Measurements from ENCODE around the gene HOXA1. TPM values are rescaled to one million over a fixed set of nuclear protein-coding genes. Genes with fewer than 3 reads are reported as not detected.

Gene HOXA1
- total RNA-seq, 1 experiment from 2014 or later = 1.4 TPM

DNA sequence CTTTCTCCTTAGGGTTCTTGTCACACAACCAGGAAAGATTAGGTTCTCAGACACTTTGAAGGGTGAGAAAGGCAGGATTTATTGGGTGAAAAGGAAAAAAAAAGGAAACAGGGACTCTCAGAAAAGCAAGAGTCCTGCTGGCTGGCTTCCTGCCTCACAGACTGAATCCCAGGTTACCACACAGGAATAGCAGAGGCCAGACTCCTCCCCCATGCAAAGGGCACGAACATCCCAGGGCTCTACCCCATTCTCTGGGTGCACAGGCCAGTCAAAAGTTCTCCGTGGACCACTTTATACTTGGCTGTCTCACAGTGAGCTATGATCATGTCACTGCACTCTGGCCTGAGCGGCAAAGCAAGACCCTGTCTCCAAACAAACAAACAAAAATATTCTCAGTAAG lies 42.6 kb downstream of the HOXA1 start:
- Histone ChIP-seq H4K20me1 (ENCODE audit: low read length) (no peaks in the 10 kb centered on the region), H3K4me2 (ENCODE audit: low read length) (no peak overlapping the region), H3K27ac (ENCODE audit: low read length) (no peak overlapping the region), H3K4me1 (ENCODE audit: insufficient read depth, low read length) (no peaks in the 10 kb centered on the region), H3K27me3 (ENCODE audit: low read length) (no peaks in the 10 kb centered on the region), H3K9me2 (replicated peaks; ENCODE audit: low read length) (no peaks in the 10 kb centered on the region), H3K9me3 (ENCODE audit: low read length) (no peaks in the 10 kb centered on the region), H3K4me3 (ENCODE audit: low read length) (no peak overlapping the region), H3K79me2 (ENCODE audit: low read length) (no peaks in the 10 kb centered on the region), H3K36me3 (ENCODE audit: low read depth, low read length) (no peaks in the 10 kb centered on the region), H3K9ac (ENCODE audit: low read length) (no peak overlapping the region), H3F3A (ENCODE audit: low read length, unreplicated experiment) (no peaks in the 10 kb centered on the region), H2AFZ (ENCODE audit: low read length) (peak overlapping the region; percentile 63)
- 0 out of 2 replicates have a peak, but pooled peaks have one; percentile 18 for ATAC-seq
- no peak for DNase-seq
- POLR2A ChIA-PET (ENCODE audit: unreplicated experiment) = no interaction called here
- BruUV-seq (replicated peaks) = no TSS peak
- TF ChIP-seq EZH2 (IDR thresholded peaks at IDR 0.05; ENCODE audit: low read length, unreplicated experiment) (no peak), EZH2phosphoT487 (IDR thresholded peaks at IDR 0.05; ENCODE audit: borderline replicate concordance, low read length) (no peak)
- TF ChIP-seq, protein P1, sequence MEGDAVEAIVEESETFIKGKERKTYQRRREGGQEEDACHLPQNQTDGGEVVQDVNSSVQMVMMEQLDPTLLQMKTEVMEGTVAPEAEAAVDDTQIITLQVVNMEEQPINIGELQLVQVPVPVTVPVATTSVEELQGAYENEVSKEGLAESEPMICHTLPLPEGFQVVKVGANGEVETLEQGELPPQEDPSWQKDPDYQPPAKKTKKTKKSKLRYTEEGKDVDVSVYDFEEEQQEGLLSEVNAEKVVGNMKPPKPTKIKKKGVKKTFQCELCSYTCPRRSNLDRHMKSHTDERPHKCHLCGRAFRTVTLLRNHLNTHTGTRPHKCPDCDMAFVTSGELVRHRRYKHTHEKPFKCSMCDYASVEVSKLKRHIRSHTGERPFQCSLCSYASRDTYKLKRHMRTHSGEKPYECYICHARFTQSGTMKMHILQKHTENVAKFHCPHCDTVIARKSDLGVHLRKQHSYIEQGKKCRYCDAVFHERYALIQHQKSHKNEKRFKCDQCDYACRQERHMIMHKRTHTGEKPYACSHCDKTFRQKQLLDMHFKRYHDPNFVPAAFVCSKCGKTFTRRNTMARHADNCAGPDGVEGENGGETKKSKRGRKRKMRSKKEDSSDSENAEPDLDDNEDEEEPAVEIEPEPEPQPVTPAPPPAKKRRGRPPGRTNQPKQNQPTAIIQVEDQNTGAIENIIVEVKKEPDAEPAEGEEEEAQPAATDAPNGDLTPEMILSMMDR (conservative IDR thresholded peaks at IDR 0.05; ENCODE audit: low read depth, low read length) = no peak
- CTCF ChIA-PET = no interaction called here
- intact Hi-C loops (cut with micrococcal nuclease) = no loop called here

DNA sequence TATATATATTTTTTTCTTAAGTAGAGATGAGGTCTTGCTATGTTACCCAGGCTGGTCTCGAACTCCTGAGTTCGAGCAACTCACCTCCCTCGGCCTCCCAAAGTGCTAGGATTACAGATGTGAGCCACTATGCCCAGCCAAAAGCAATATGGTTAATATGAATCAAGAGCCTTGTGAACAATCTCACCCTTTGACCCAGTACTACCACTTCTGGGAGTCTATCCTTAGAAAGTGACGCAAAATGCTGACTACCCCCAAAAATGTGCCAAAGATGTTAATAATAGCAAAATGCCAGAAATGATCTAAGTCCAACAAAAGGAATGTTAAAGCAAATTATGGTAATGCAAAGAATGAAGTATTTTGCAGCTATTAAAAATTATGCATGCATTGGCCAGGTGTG lies 44.3 kb downstream of the HOXA1 start:
- H2AFZ ChIP-seq (ENCODE audit: low read length) = no peak overlapping the region
- no peak overlapping the region for H3K27ac ChIP-seq (ENCODE audit: low read length)
- H3K4me3 ChIP-seq (ENCODE audit: low read length) = no peak overlapping the region
- no peaks in the 10 kb centered on the region for H3K79me2 ChIP-seq (ENCODE audit: low read length)
- H3K9me2 ChIP-seq (replicated peaks; ENCODE audit: low read length) = no peaks in the 10 kb centered on the region
- no peak overlapping the region for H3K4me2 ChIP-seq (ENCODE audit: low read length)
- H3K9ac ChIP-seq (ENCODE audit: low read length) = no peak overlapping the region
- POLR2A ChIA-PET (ENCODE audit: unreplicated experiment) = no interaction called here
- H3K9me3 ChIP-seq (ENCODE audit: low read length) = no peaks in the 10 kb centered on the region
- no peaks in the 10 kb centered on the region for H3K27me3 ChIP-seq (ENCODE audit: low read length)
- no peak for DNase-seq
- CTCF ChIA-PET = no interaction called here
- H3F3A ChIP-seq (ENCODE audit: low read length, unreplicated experiment) = peaks cover 5% of the 10 kb centered on the region
- intact Hi-C loops (cut with micrococcal nuclease) = no loop called here
- H4K20me1 ChIP-seq (ENCODE audit: low read length) = no peaks in the 10 kb centered on the region
- peaks cover 11% of the 10 kb centered on the region for H3K4me1 ChIP-seq (ENCODE audit: insufficient read depth, low read length)
- BruUV-seq (replicated peaks) = no TSS peak
- H3K36me3 ChIP-seq (ENCODE audit: low read depth, low read length) = no peaks in the 10 kb centered on the region
- TF ChIP-seq EZH2 (IDR thresholded peaks at IDR 0.05; ENCODE audit: low read length, unreplicated experiment) (no peak), EZH2phosphoT487 (IDR thresholded peaks at IDR 0.05; ENCODE audit: borderline replicate concordance, low read length) (no peak)
- TF ChIP-seq, protein P1 (conservative IDR thresholded peaks at IDR 0.05; ENCODE audit: low read depth, low read length) = no peak
- ATAC-seq = no peak

DNA sequence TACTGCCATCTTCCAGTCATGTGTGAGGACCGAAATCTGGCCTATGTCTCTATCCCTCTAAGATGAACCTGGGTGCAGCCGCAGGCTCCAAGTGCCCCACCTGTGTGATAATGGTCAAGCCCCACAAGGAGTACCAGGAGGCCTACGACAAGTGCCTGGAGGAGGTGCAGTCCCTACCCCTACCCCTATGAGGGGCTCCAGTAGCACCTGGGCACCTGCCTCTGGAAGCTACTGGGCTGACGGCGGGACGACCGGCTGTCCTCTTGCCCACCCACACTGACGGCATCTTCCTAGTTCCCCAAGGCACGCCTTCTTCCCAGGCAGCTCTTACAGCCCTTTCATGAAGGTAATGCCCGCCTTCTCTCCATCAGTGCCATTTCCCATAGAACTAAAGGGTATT lies 47.4 kb downstream of the HOXA1 start:
- no TSS peak for BruUV-seq (replicated peaks)
- H3K4me3 ChIP-seq (ENCODE audit: low read length) = no peak overlapping the region
- no peaks in the 10 kb centered on the region for H3K27me3 ChIP-seq (ENCODE audit: low read length)
- H3K36me3 ChIP-seq (ENCODE audit: low read depth, low read length) = no peaks in the 10 kb centered on the region
- DNase-seq = no peak
- H3K9me2 ChIP-seq (replicated peaks; ENCODE audit: low read length) = no peaks in the 10 kb centered on the region
- H4K20me1 ChIP-seq (ENCODE audit: low read length) = no peaks in the 10 kb centered on the region
- POLR2A ChIA-PET (ENCODE audit: unreplicated experiment) = no interaction called here
- CTCF ChIA-PET = interaction anchor here (0.6 kb wide), 1 partner anchor 367 kb away, joined by 3 read pairs; no protein-coding TSS in a partner anchor
- no peak overlapping the region for H2AFZ ChIP-seq (ENCODE audit: low read length)
- no peak overlapping the region for H3K27ac ChIP-seq (ENCODE audit: low read length)
- H3K4me1 ChIP-seq (ENCODE audit: insufficient read depth, low read length) = peaks cover 13% of the 10 kb centered on the region
- TF ChIP-seq, protein P1 (conservative IDR thresholded peaks at IDR 0.05; ENCODE audit: low read depth, low read length) = no peak
- no peak for TF ChIP-seq EZH2phosphoT487 (IDR thresholded peaks at IDR 0.05; ENCODE audit: borderline replicate concordance, low read length)
- no peak for TF ChIP-seq EZH2 (IDR thresholded peaks at IDR 0.05; ENCODE audit: low read length, unreplicated experiment)
- H3K9ac ChIP-seq (ENCODE audit: low read length) = no peak overlapping the region
- H3K79me2 ChIP-seq (ENCODE audit: low read length) = no peaks in the 10 kb centered on the region
- no peak for ATAC-seq
- H3F3A ChIP-seq (ENCODE audit: low read length, unreplicated experiment) = peaks cover 5% of the 10 kb centered on the region
- H3K9me3 ChIP-seq (ENCODE audit: low read length) = no peaks in the 10 kb centered on the region
- intact Hi-C loops (cut with micrococcal nuclease) = loop anchor here (5.0 kb wide), 1 partner anchor 186 kb away; the partner anchor contains the start of gene SKAP2
- no peak overlapping the region for H3K4me2 ChIP-seq (ENCODE audit: low read length)

All from PC-3 (cell line).